HepG2 (cell line): Measurements from ENCODE around the gene NDUFAF8. TPM values are rescaled to one million over a fixed set of nuclear protein-coding genes. Genes with fewer than 3 reads are reported as not detected.

Experiments
- ATAC-seq: fragments of 200-7000 bp; cut with Tn5 transposase; 3 replicates; pipeline ENCODE4 v1.9.1; 2020; ENCODE audit warnings: mild to moderate bottlenecking, moderate library complexity
- BruUV-seq: library from RNA; stranded (reverse); fragments of 400-500 nt; replicated peaks from 2 replicates; lab custom pipeline; 2021; lab: Mats Ljungman, UMichigan
- CTCF ChIA-PET: fragments of 300-600 bp; formaldehyde crosslinking; extraction: SDS; loops from one replicate; lab custom pipeline; 2021; ENCODE audit warnings: low total read pairs, inconsistent platforms, low intra/inter-chr PET ratio; lab: Yijun Ruan, JAX
- POLR2A ChIA-PET: fragments of 350-600 bp; sonication (Branson Sonifier 250); formaldehyde crosslinking; loops from one replicate; lab custom pipeline; 2020; ENCODE audit warnings: antibody characterized with exemption, inconsistent platforms; lab: Yijun Ruan, JAX
- DNase-seq: peaks from one replicate; pipeline ENCODE4 v3.0.0-alpha.2; 2015; ENCODE audit warnings: low spot score
- FAIRE-seq: peaks from 3 replicates; lab custom pipeline; 2011; peaks lifted over from hg19 to GRCh38; lab: Jason Lieb, UNC
- H2AFZ ChIP-seq: one replicate; pipeline ENCODE4 v1.6.1; 2011; ENCODE audit warnings: low read length, inconsistent platforms
- H3K27ac ChIP-seq: fragments of 300-600 bp; 3 replicates; pipeline ENCODE4 v1.8.0; 2011; ENCODE audit warnings: mixed run types, mild to moderate bottlenecking, mixed read lengths, low read length, inconsistent platforms; ENCODE audit not compliant: insufficient read depth; ENCODE audit errors: extremely low read length
- H3K27me3 ChIP-seq, 2 experiments: fragments of 200-600 bp in 1 of 2; 2 replicates in 1 of 2; 3 replicates in 1 of 2; pipeline versions ENCODE4 v1.6.0 to v1.8.0; 2011; ENCODE audit warnings: low read length in 2 of 2, mild to moderate bottlenecking in 2 of 2, moderate library complexity in 2 of 2, inconsistent platforms in 1 of 2; ENCODE audit not compliant: insufficient read depth in 2 of 2, control insufficient read depth in 1 of 2
- H3K36me3 ChIP-seq, 2 experiments: fragments of 200-600 bp in 1 of 2; replicated peaks in 1 of 2; 2 replicates in 1 of 2; 3 replicates in 1 of 2; pipeline versions ENCODE4 v1.5.1 to v1.8.0; 2011; ENCODE audit warnings: low read length in 2 of 2, inconsistent platforms in 1 of 2; ENCODE audit not compliant: insufficient read depth in 2 of 2, control insufficient read depth in 1 of 2
- H3K4me1 ChIP-seq: 2 replicates; pipeline ENCODE4 v1.5.1; 2012; ENCODE audit warnings: low read length, inconsistent platforms; ENCODE audit not compliant: insufficient read depth
- H3K4me2 ChIP-seq: 2 replicates; pipeline ENCODE4 v1.6.0; 2011; ENCODE audit warnings: low read depth, low read length, inconsistent platforms
- H3K4me3 ChIP-seq, 3 experiments: fragments of 200-600 bp in 1 of 3; sonication (generic), shearing (Covaris generic) in 1 of 3; replicated peaks in 1 of 3; 2 replicates each; pipeline ENCODE4 v1.5.1; 2011 to 2016; ENCODE audit warnings: low read length in 3 of 3, inconsistent platforms in 2 of 3, low read depth in 2 of 3, mild to moderate bottlenecking in 2 of 3, control low read depth in 1 of 3, mixed read lengths in 1 of 3; ENCODE audit not compliant: insufficient read depth in 1 of 3
- H3K79me2 ChIP-seq: one replicate; pipeline ENCODE4 v1.6.1; 2011; ENCODE audit warnings: low read length, inconsistent platforms; ENCODE audit not compliant: insufficient read depth
- H3K9ac ChIP-seq: 2 replicates; pipeline ENCODE4 v1.6.0; 2011; ENCODE audit warnings: mild to moderate bottlenecking, low read depth, low read length, inconsistent platforms; ENCODE audit not compliant: insufficient read depth
- H3K9me3 ChIP-seq: 2 replicates; pipeline ENCODE4 v1.5.1; 2012; ENCODE audit warnings: mild to moderate bottlenecking, low read length
- H4K20me1 ChIP-seq: 2 replicates; pipeline ENCODE4 v1.6.0; 2011; ENCODE audit warnings: inconsistent platforms, mild to moderate bottlenecking, low read length, moderate library complexity; ENCODE audit not compliant: insufficient read depth
- CENPT ChIP-seq: sonication (generic); formaldehyde crosslinking; IDR thresholded peaks from 2 replicates; pipeline ENCODE4 v1.8.0; 2022; ENCODE audit warnings: low read depth, mild to moderate bottlenecking, moderate library complexity, missing genetic modification reagents
- KMT2B ChIP-seq: IDR thresholded peaks from 2 replicates; pipeline ENCODE4 v1.6.1; 2016; ENCODE audit warnings: missing genetic modification reagents, missing compliant biosample characterization
- NFIB ChIP-seq: sonication (generic); formaldehyde crosslinking; IDR thresholded peaks from 2 replicates; pipeline ENCODE4 v1.9.0; 2021; ENCODE audit warnings: missing genetic modification reagents, mild to moderate bottlenecking, borderline replicate concordance
- SAP130 ChIP-seq: IDR thresholded peaks from 2 replicates; pipeline ENCODE4 v1.6.1; 2016; ENCODE audit warnings: low read depth
- TFE3 ChIP-seq: IDR thresholded peaks from 2 replicates; pipeline ENCODE4 v1.6.1; 2016
- UBTF ChIP-seq: sonication (generic); formaldehyde crosslinking; IDR thresholded peaks from 2 replicates; pipeline ENCODE4 v1.4.0; 2020; ENCODE audit warnings: mild to moderate bottlenecking, missing genetic modification reagents
- ZNF776 ChIP-seq: sonication (generic); formaldehyde crosslinking; IDR thresholded peaks from 2 replicates; pipeline ENCODE4 v1.4.0; 2020; ENCODE audit warnings: mild to moderate bottlenecking, missing genetic modification reagents
- WGBS: methylation state at CpG from one replicate; pipeline ENCODE4 v1.1.6; 2017; ENCODE audit warnings: low lambda C conversion rate; 5-methylcytosine and 5-hydroxymethylcytosine counted together
- in situ Hi-C: cut with HindIII; loops from 2 replicates; pipeline ENCODE4 v1.10.0; 2017; ENCODE audit warnings: low pct_unique_long_range_greater_than_20kb; ENCODE audit not compliant: extremely low pct_ligation_motif_present
- intact Hi-C: fragments of 100-400 bp; cut with micrococcal nuclease; formaldehyde crosslinking; loops from one replicate; pipeline ENCODE4 v1.10.0; 2022; ENCODE audit not compliant: unreplicated experiment
- polyA plus RNA-seq, 8 experiments: library from polyadenylated mRNA; depleted of rRNA in 3 of 8; stranded (reverse) in 7 of 8; unstranded in 1 of 8; fragments of >200 nt; fragmentation: Illumina TruSeq in 4 of 8; extraction: Trizol in 4 of 8; gene quantifications; 2 replicates each; pipeline versions ENCODE4 v1.2.1 to v1.2.3, GENCODE V29; 2011 to 2016; ENCODE audit warnings: low read depth in 4 of 8, missing spikeins in 1 of 8, mixed read lengths in 1 of 8; ENCODE audit not compliant: insufficient read depth in 1 of 8
- total RNA-seq, 5 experiments: library from RNA; depleted of rRNA; stranded (reverse); fragments of >200 nt; fragmentation: Illumina TruSeq; extraction: Trizol; gene quantifications; 2 replicates each; pipeline ENCODE4 v1.2.3, GENCODE V29; 2016; ENCODE audit warnings: low read depth in 1 of 5

NDUFAF8 gene
- total and polyA plus RNA-seq, 2 of the 13 experiments (the other 11 are each of a cell fraction or from before 2014, with no cell fraction given) = 75.6 to 233 TPM

GRCh38 chr17:81189670-81190530 lies 49.2 kb upstream of the NDUFAF8 start (continued):
- TF ChIP-seq UBTF = no peak

GRCh38 chr17:81190591-81190990 lies 48.5 kb upstream of the NDUFAF8 start:
- ChIA-PET CTCF (no interaction called here), POLR2A (no interaction called here)
- FAIRE-seq (no peak), DNase-seq (no peak), ATAC-seq (no peak)
- Histone ChIP-seq H3K27ac (no peak overlapping the region), H3K9me3 (no peaks in the 10 kb centered on the region), H3K79me2 (no peaks in the 10 kb centered on the region), H4K20me1 (no peaks in the 10 kb centered on the region), H2AFZ (no peak overlapping the region), H3K36me3 (peaks cover 3 to 5% of the 10 kb centered on the region in 2 experiments; a peak in 2 of 5 replicates), H3K4me3 (no peak overlapping the region), H3K4me2 (no peak overlapping the region), H3K27me3 (0 out of 5 replicates have a peak, but pooled peaks cover 0 to under 1% of the 10 kb centered on the region in 2 experiments), H3K9ac (no peak overlapping the region), H3K4me1 (peaks cover 10% of the 10 kb centered on the region)
- in situ Hi-C loops (loop anchor here (5.0 kb wide), 1 partner anchor 48 kb away; no protein-coding TSS in a partner anchor), intact Hi-C loops (no loop called here)
- TF ChIP-seq KMT2B (CRISPR knock-in tag) (no peak), ZNF776 (CRISPR knock-in tag) (0 out of 2 replicates have a peak, but pooled peaks have one; percentile 41), NFIB (CRISPR knock-in tag) (no peak), SAP130 (no peak), TFE3 (CRISPR knock-in tag) (no peak), CENPT (CRISPR knock-in tag) (no peak)
- no TSS peak for BruUV-seq
- WGBS = 95% methylated on average over 23 of the region's 28 CpGs
